OCI-LY1 (cell line): ENCODE measurements around the gene ZFPM1.

ENCODE experiments used
- H2AFZ ChIP-seq: fragments of 200-600 bp; sonication (generic), shearing (Covaris generic); 2 replicates; pipeline ENCODE4 v1.6.0; 2014; ENCODE audit warnings: antibody characterized with exemption, mild to moderate bottlenecking, low read length
- H3F3A ChIP-seq: fragments of 200-600 bp; sonication (generic), shearing (Covaris generic); 2 replicates; pipeline ENCODE4 v1.6.0; 2014; ENCODE audit warnings: mild to moderate bottlenecking, antibody characterized with exemption, low read length, moderate library complexity; ENCODE audit not compliant: insufficient read depth
- H3K27ac ChIP-seq: fragments of 200-600 bp; sonication (generic); 2 replicates; pipeline ENCODE4 v1.5.1; 2014; ENCODE audit warnings: low read length, mixed run types, mild to moderate bottlenecking, low read depth; ENCODE audit not compliant: poor library complexity, severe bottlenecking
- H3K27me3 ChIP-seq: fragments of 200-600 bp; sonication (generic); 2 replicates; pipeline ENCODE4 v1.6.0; 2014; ENCODE audit warnings: antibody characterized with exemption, mild to moderate bottlenecking, low read length, moderate library complexity; ENCODE audit not compliant: insufficient read depth
- H3K36me3 ChIP-seq: fragments of 200-600 bp; sonication (generic); 2 replicates; pipeline ENCODE4 v1.6.1; 2014; ENCODE audit warnings: mild to moderate bottlenecking, antibody characterized with exemption, low read length, moderate library complexity, mixed read lengths; ENCODE audit not compliant: insufficient read depth
- H3K4me1 ChIP-seq: fragments of 200-600 bp; sonication (generic); 2 replicates; pipeline ENCODE4 v1.5.1; 2014; ENCODE audit warnings: mild to moderate bottlenecking, low read length, moderate library complexity; ENCODE audit not compliant: insufficient read depth, severe bottlenecking
- H3K4me2 ChIP-seq: fragments of 200-600 bp; sonication (generic), shearing (Covaris generic); 2 replicates; pipeline ENCODE4 v1.6.1; 2014; ENCODE audit warnings: low read length
- H3K4me3 ChIP-seq: fragments of 200-600 bp; sonication (generic); 2 replicates; pipeline ENCODE4 v1.5.1; 2014; ENCODE audit warnings: low read length, low read depth, mild to moderate bottlenecking, mixed read lengths; ENCODE audit not compliant: poor library complexity, severe bottlenecking
- H3K79me2 ChIP-seq: fragments of 200-600 bp; shearing (Covaris generic); 2 replicates; pipeline ENCODE4 v1.6.1; 2016; ENCODE audit warnings: mixed run types, low read length, mixed read lengths; ENCODE audit not compliant: insufficient read depth
- H3K9ac ChIP-seq: fragments of 200-600 bp; sonication (generic), shearing (Covaris generic); 2 replicates; pipeline ENCODE4 v1.6.1; 2014; ENCODE audit warnings: mild to moderate bottlenecking, low read length, mixed read lengths
- H3K9me2 ChIP-seq: fragments of 200-600 bp; sonication (generic), shearing (Covaris generic); 2 replicates; pipeline ENCODE4 v1.6.1; 2014; ENCODE audit warnings: low read depth, mild to moderate bottlenecking, low read length, mixed read lengths
- H3K9me3 ChIP-seq: fragments of 200-600 bp; shearing (Covaris generic); 2 replicates; pipeline ENCODE4 v1.6.1; 2014; ENCODE audit warnings: low read length, mixed read lengths
- H4K20me1 ChIP-seq: fragments of 200-600 bp; sonication (generic), shearing (Covaris generic); 2 replicates; pipeline ENCODE4 v1.6.0; 2016; ENCODE audit warnings: mild to moderate bottlenecking, low read length; ENCODE audit not compliant: insufficient read depth
- CTCF ChIP-seq: fragments of 200-600 bp; sonication (generic), shearing (Covaris generic); IDR thresholded peaks from 2 replicates; pipeline ENCODE4 v1.5.1; 2017; ENCODE audit warnings: mild to moderate bottlenecking, antibody characterized with exemption, low read length, moderate library complexity, mixed read lengths
- EZH2 ChIP-seq: fragments of 200-600 bp; sonication (generic), shearing (Covaris generic); IDR thresholded peaks from 2 replicates; pipeline ENCODE4 v1.8.0; 2017; ENCODE audit warnings: borderline replicate concordance, mixed run types, mild to moderate bottlenecking, antibody characterized with exemption, low read length, moderate library complexity, mixed read lengths

Gene ZFPM1

GRCh38 chr16:88539261-88539651 lies 86.2 kb downstream of the ZFPM1 start:
- H3K9ac ChIP-seq, result no peak overlapping the region
- H3K27ac ChIP-seq, result no peak overlapping the region
- H3K9me2 ChIP-seq, result no peaks in the 10 kb centered on the region
- H3K27me3 ChIP-seq, result peaks cover 12% of the 10 kb centered on the region; the same call in 1 of the 2 replicates
- H2AFZ ChIP-seq, result no peak overlapping the region
- peaks cover 6% of the 10 kb centered on the region for H3K4me1 ChIP-seq
- H3K4me2 ChIP-seq, result no peak overlapping the region
- H3K9me3 ChIP-seq, result peaks cover 7% of the 10 kb centered on the region
- peaks cover 4% of the 10 kb centered on the region; the same call in 1 of the 2 replicates for H3K36me3 ChIP-seq
- no peaks in the 10 kb centered on the region for H4K20me1 ChIP-seq
- H3K79me2 ChIP-seq, result no peaks in the 10 kb centered on the region
- no peak overlapping the region for H3K4me3 ChIP-seq
- no peaks in the 10 kb centered on the region for H3F3A ChIP-seq
- TF ChIP-seq EZH2 (no peak), CTCF (no peak)

- Histone ChIP-seq H3K4me3 (no peak overlapping the region), H3K27ac (no peak overlapping the region), H3K79me2 (no peaks in the 10 kb centered on the region), H3K9ac (no peak overlapping the region), H3K27me3 (peaks cover 12% of the 10 kb centered on the region; the same call in 1 of the 2 replicates), H3K9me3 (peaks cover 7% of the 10 kb centered on the region), H3K36me3 (peaks cover 4% of the 10 kb centered on the region; the same call in 1 of the 2 replicates), H2AFZ (no peak overlapping the region), H3K9me2 (no peaks in the 10 kb centered on the region), H3K4me1 (peaks cover 5% of the 10 kb centered on the region), H3K4me2 (no peak overlapping the region), H3F3A (no peaks in the 10 kb centered on the region), H4K20me1 (no peaks in the 10 kb centered on the region)
- TF ChIP-seq CTCF (no peak), EZH2 (no peak)
Measured at GRCh38 chr16:88539652-88540345, 86.7 kb downstream of the ZFPM1 start.

- Histone ChIP-seq H3K27me3 (peaks cover 12% of the 10 kb centered on the region; the same call in 1 of the 2 replicates), H2AFZ (no peak overlapping the region), H3K9me3 (peaks cover 7% of the 10 kb centered on the region), H3K9ac (no peak overlapping the region), H3K4me3 (no peak overlapping the region), H3K9me2 (no peaks in the 10 kb centered on the region), H3K36me3 (peaks cover 1% of the 10 kb centered on the region; the same call in 1 of the 2 replicates), H4K20me1 (no peaks in the 10 kb centered on the region), H3K4me1 (no peaks in the 10 kb centered on the region), H3K79me2 (no peaks in the 10 kb centered on the region), H3K27ac (no peak overlapping the region), H3F3A (no peaks in the 10 kb centered on the region), H3K4me2 (no peak overlapping the region)
- no peak for TF ChIP-seq CTCF
- TF ChIP-seq EZH2, result no peak
Measured at GRCh38 chr16:88540346-88540977, 87.4 kb downstream of the ZFPM1 start.
